Measurements from ENCODE around the gene TMEM40. TPM values are rescaled to one million over a fixed set of nuclear protein-coding genes. Genes with fewer than 3 reads are reported as not detected.
"Not testable (repeated sequence)": the region's sequence is repeated elsewhere in the genome, so short reads cannot be mapped to it uniquely, and the experiment has no call there.

TMEM40 gene
- total RNA-seq, 4 donors from 2014 or later: not detected

DNA sequence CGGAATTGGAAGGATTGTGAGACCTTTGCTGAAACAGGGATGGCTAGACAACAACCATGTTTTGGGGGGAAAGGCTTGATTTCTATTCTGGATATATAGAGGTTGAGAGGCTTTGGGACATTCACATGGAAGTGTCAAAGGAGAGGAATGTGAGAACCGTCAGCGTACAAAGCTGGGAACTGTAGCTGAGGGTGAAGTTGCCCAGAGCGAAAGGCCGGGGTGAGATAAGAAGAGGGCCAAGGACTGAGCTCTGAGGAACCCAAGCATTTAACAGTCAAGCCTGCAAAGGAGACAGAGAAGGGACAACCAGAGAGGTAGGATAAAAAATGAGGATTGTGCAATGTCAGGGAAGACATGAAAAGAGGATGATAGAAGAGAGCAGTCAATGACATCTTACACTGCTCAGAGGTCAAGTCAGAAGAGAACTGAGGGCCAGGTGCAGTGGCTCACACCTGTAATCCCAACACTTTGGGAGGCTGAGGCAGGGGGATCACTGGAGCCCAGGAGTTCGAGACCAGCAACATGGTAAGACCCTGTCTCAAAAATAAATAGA is 53.6 kb downstream of the TMEM40 start:
- Histone ChIP-seq H3K27ac (no peak overlapping the region), H3K4me3 (no peak overlapping the region), H3K27me3 (no peaks in the 10 kb centered on the region), H3K9me3 (no peaks in the 10 kb centered on the region), H3K4me1 (peaks cover 0 to 11% (median 0%) of the 10 kb centered on the region in 4 donors), H3K36me3 (no peaks in the 10 kb centered on the region)
- no peak for DNase-seq (ENCODE audit: low spot score in 2 of 2)
- TF ChIP-seq POLR2A (IDR thresholded peaks at IDR 0.05) (no peak), EP300 (IDR thresholded peaks at IDR 0.05) (no peak)
- TF ChIP-seq, protein P1, sequence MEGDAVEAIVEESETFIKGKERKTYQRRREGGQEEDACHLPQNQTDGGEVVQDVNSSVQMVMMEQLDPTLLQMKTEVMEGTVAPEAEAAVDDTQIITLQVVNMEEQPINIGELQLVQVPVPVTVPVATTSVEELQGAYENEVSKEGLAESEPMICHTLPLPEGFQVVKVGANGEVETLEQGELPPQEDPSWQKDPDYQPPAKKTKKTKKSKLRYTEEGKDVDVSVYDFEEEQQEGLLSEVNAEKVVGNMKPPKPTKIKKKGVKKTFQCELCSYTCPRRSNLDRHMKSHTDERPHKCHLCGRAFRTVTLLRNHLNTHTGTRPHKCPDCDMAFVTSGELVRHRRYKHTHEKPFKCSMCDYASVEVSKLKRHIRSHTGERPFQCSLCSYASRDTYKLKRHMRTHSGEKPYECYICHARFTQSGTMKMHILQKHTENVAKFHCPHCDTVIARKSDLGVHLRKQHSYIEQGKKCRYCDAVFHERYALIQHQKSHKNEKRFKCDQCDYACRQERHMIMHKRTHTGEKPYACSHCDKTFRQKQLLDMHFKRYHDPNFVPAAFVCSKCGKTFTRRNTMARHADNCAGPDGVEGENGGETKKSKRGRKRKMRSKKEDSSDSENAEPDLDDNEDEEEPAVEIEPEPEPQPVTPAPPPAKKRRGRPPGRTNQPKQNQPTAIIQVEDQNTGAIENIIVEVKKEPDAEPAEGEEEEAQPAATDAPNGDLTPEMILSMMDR (IDR thresholded peaks at IDR 0.05): no peak
- 89 to 90% methylated on average over 6 of the region's 6 CpGs for WGBS, 2 donors

DNA sequence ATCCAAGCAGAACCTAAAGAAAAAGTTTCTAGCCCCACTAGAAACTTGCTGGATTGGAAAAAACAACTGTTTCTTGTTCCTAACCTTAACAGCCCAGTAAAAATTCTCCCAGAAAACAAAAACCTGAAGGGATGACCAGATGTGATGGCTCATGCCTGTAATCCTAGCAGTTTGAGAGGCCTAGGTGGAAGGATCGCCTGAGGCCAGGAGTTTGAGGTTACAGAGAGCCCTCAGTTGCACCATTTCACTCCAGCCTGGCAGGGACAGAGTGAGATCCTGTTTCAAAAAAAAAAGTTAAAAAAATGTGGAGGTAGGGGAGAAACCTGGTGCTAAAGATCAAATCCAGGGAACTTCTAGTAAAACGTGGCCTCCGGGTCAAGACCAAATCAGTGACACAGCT is 56.6 kb downstream of the TMEM40 start:
- WGBS, 2 donors: 82 to 84% methylated on average over 3 of the region's 3 CpGs
- no peak overlapping the region for H3K4me3 ChIP-seq
- no peak for DNase-seq (ENCODE audit: low spot score in 2 of 2)
- no peak overlapping the region for H3K27ac ChIP-seq
- no peak for TF ChIP-seq POLR2A (IDR thresholded peaks at IDR 0.05)
- TF ChIP-seq EP300 (IDR thresholded peaks at IDR 0.05): no peak
- TF ChIP-seq, protein P1 (IDR thresholded peaks at IDR 0.05): no peak
- no peaks in the 10 kb centered on the region for H3K9me3 ChIP-seq
- H3K27me3 ChIP-seq: no peaks in the 10 kb centered on the region
- peaks cover 0 to 11% (median 0%) of the 10 kb centered on the region in 4 donors for H3K4me1 ChIP-seq
- H3K36me3 ChIP-seq: no peaks in the 10 kb centered on the region

DNA sequence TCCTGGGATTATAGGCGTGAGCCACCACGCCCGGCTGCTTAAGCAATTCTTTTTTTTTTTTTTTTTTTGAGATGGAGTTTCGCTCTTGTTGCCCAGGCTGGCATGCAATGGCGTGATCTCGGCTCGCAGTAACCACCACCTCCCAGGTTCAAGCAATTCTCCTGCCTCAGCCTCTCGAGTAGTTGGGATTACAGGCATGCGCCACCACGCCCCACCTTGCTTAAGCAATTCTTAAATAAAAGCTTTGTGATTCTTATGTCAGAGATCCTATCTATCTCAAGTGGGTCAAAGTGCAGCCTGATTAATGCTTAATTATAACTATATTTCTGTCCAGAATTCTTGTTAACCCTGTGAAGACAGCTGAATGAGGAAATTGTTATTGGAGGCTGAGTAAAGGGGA is 57.5 kb downstream of the TMEM40 start:
- WGBS, 2 donors: 92 to 93% methylated on average over 10 of the region's 10 CpGs
- H3K27me3 ChIP-seq; DNase-seq (ENCODE audit: low spot score in 2 of 2); H3K27ac ChIP-seq; H3K36me3 ChIP-seq; H3K4me3 ChIP-seq; H3K9me3 ChIP-seq: not testable (repeated sequence)
- peaks cover 0 to 11% (median 0%) of the 10 kb centered on the region in 4 donors for H3K4me1 ChIP-seq

GRCh38 chr3:12700800-12701199 is 58.3 kb downstream of the TMEM40 start:
- 74 to 78% methylated on average over 2 of the region's 2 CpGs for WGBS, 2 donors
- Histone ChIP-seq H3K4me1 (peaks cover 0 to 3% (median 0%) of the 10 kb centered on the region in 4 donors), H3K36me3 (no peaks in the 10 kb centered on the region), H3K27me3 (no peaks in the 10 kb centered on the region), H3K27ac (no peak overlapping the region), H3K9me3 (no peaks in the 10 kb centered on the region), H3K4me3 (no peak overlapping the region)
- TF ChIP-seq POLR2A (IDR thresholded peaks at IDR 0.05): no peak
- TF ChIP-seq, protein P1 (IDR thresholded peaks at IDR 0.05): no peak
- no peak for DNase-seq (ENCODE audit: low spot score in 2 of 2)

GRCh38 chr3:12695916-12696315 is 63.1 kb downstream of the TMEM40 start:
- Histone ChIP-seq H3K4me1 (no peaks in the 10 kb centered on the region), H3K36me3 (no peaks in the 10 kb centered on the region), H3K27me3 (no peaks in the 10 kb centered on the region), H3K27ac (no peak overlapping the region), H3K9me3 (no peaks in the 10 kb centered on the region), H3K4me3 (no peak overlapping the region)
- 84 to 85% methylated on average over 2 of the region's 2 CpGs for WGBS, 2 donors
- no peak for DNase-seq (ENCODE audit: low spot score in 2 of 2)
- TF ChIP-seq, protein P1 (IDR thresholded peaks at IDR 0.05): no peak
- TF ChIP-seq EP300 (IDR thresholded peaks at IDR 0.05): no peak
- TF ChIP-seq POLR2A (IDR thresholded peaks at IDR 0.05): no peak

- TF ChIP-seq, protein P1 (IDR thresholded peaks at IDR 0.05): no peak
- TF ChIP-seq EP300 (IDR thresholded peaks at IDR 0.05) (no peak), POLR2A (IDR thresholded peaks at IDR 0.05) (no peak)
- WGBS, 2 donors: 88 to 89% methylated on average over 3 of the region's 3 CpGs
- no peak overlapping the region for H3K4me3 ChIP-seq
- H3K27me3 ChIP-seq: no peaks in the 10 kb centered on the region
- H3K27ac ChIP-seq: no peak overlapping the region
- no peaks in the 10 kb centered on the region for H3K9me3 ChIP-seq
- no peak for DNase-seq (ENCODE audit: low spot score in 2 of 2)
- no peaks in the 10 kb centered on the region for H3K4me1 ChIP-seq
- no peaks in the 10 kb centered on the region for H3K36me3 ChIP-seq
Measured at GRCh38 chr3:12695112-12695511, 63.9 kb downstream of the TMEM40 start.
